A549 (cell line): Measurements from ENCODE around the gene CACNA1S. TPM values are rescaled to one million over a fixed set of nuclear protein-coding genes. Genes with fewer than 3 reads are reported as not detected.

ENCODE experiments used
- ATAC-seq, 2 experiments: fragments of 200-7000 bp in 1 of 2; fragments of >200 bp in 1 of 2; cut with Nextera tagmentation in 1 of 2; cut with Tn5 transposase in 1 of 2; 3 replicates each; pipeline versions ENCODE4 v1.8.0 to v1.9.1; 2018 to 2020; ENCODE audit warnings: mild to moderate bottlenecking in 1 of 2, moderate library complexity in 1 of 2
- CTCF ChIA-PET: fragments of 300-600 bp; sonication (Branson Sonifier 250); formaldehyde crosslinking; extraction: SDS; loops from one replicate; lab custom pipeline; 2021; ENCODE audit warnings: antibody characterized with exemption, inconsistent platforms; lab: Yijun Ruan, JAX
- POLR2A ChIA-PET: fragments of 350-600 bp; formaldehyde crosslinking; extraction: SDS; loops from one replicate; lab custom pipeline; 2021; ENCODE audit warnings: antibody characterized with exemption, inconsistent platforms; lab: Yijun Ruan, JAX
- DNase-seq, 2 experiments: peaks; one replicate each; pipeline versions ENCODE4 v3.0.0 to v3.0.0-alpha.2; 2011 to 2016; ENCODE audit warnings: low read depth in 1 of 2, low spot score in 1 of 2
- FAIRE-seq: peaks from 2 replicates; lab custom pipeline; 2011; peaks lifted over from hg19 to GRCh38; lab: Jason Lieb, UNC
- H3K27ac ChIP-seq, 2 experiments: fragments of >200 bp; sonication (Bioruptor Twin); formaldehyde crosslinking; 3 replicates each; pipeline ENCODE4 v1.5.1; 2016 to 2017
- H3K4me1 ChIP-seq: fragments of >200 bp; sonication (Bioruptor Twin); formaldehyde crosslinking; 3 replicates; pipeline ENCODE4 v1.6.1; 2016
- H3K4me2 ChIP-seq: fragments of >200 bp; sonication (Bioruptor Twin); formaldehyde crosslinking; 3 replicates; pipeline ENCODE4 v1.6.1; 2016
- H3K4me3 ChIP-seq: fragments of >200 bp; sonication (Bioruptor Twin); formaldehyde crosslinking; 3 replicates; pipeline ENCODE4 v1.5.1; 2016
- H3K9me3 ChIP-seq: fragments of >200 bp; sonication (Bioruptor Twin); formaldehyde crosslinking; 3 replicates; pipeline ENCODE4 v1.6.1; 2016
- ATOH8 ChIP-seq: fragments of 250-450 bp; sonication (Bioruptor Pico); IDR thresholded peaks from 2 replicates; pipeline ENCODE4 v1.5.0; 2020; ENCODE audit warnings: low read depth, mild to moderate bottlenecking, moderate library complexity
- CEBPB ChIP-seq, 2 experiments: fragments of >200 bp in 1 of 2; sonication (Bioruptor Twin) in 1 of 2; formaldehyde crosslinking in 1 of 2; IDR thresholded peaks; 2 replicates each; pipeline ENCODE4 v1.6.1; 2012 to 2016
- CHD2 ChIP-seq: fragments of 150-350 bp; IDR thresholded peaks from 2 replicates; pipeline ENCODE4 v1.6.1; 2014; ENCODE audit warnings: low read length; ENCODE audit not compliant: partially characterized antibody
- E2F6 ChIP-seq: IDR thresholded peaks from 2 replicates; pipeline ENCODE4 v1.6.1; 2012; ENCODE audit warnings: low read depth, borderline replicate concordance
- EHF ChIP-seq: fragments of 250-450 bp; sonication (Bioruptor Pico); IDR thresholded peaks from 2 replicates; pipeline ENCODE4 v1.5.0; 2020; ENCODE audit warnings: mild to moderate bottlenecking
- EHMT2 ChIP-seq: fragments of 200-600 bp; sonication (generic); IDR thresholded peaks from 2 replicates; pipeline ENCODE4 v1.6.1; 2016; ENCODE audit warnings: antibody characterized with exemption, low read depth, mild to moderate bottlenecking, moderate library complexity
- EP300 ChIP-seq, 2 experiments: fragments of >200 bp; sonication (Bioruptor Twin); formaldehyde crosslinking; IDR thresholded peaks; 2 replicates in 1 of 2; 3 replicates in 1 of 2; pipeline ENCODE4 v1.6.1; 2016 to 2017
- ESRRA ChIP-seq: fragments of 150-350 bp; IDR thresholded peaks from 2 replicates; pipeline ENCODE4 v1.6.1; 2014; ENCODE audit warnings: mild to moderate bottlenecking, low read length, borderline replicate concordance
- GATA3 ChIP-seq: IDR thresholded peaks from 2 replicates; pipeline ENCODE4 v1.6.1; 2012; ENCODE audit warnings: borderline replicate concordance
- HES2 ChIP-seq: fragments of >200 bp; sonication (Bioruptor Twin); formaldehyde crosslinking; IDR thresholded peaks from 2 replicates; pipeline ENCODE4 v1.6.1; 2016
- HMGXB4 ChIP-seq: fragments of 250-450 bp; sonication (Bioruptor Pico); IDR thresholded peaks from 2 replicates; pipeline ENCODE4 v1.5.0; 2021; ENCODE audit warnings: mild to moderate bottlenecking, moderate library complexity, borderline replicate concordance
- HOXB5 ChIP-seq: fragments of 250-450 bp; sonication (Bioruptor Pico); IDR thresholded peaks from 2 replicates; pipeline ENCODE4 v1.5.0; 2020; ENCODE audit warnings: mild to moderate bottlenecking, moderate library complexity
- JUN ChIP-seq, 2 experiments: fragments of >200 bp; sonication (Bioruptor Twin); formaldehyde crosslinking; IDR thresholded peaks; 2 replicates in 1 of 2; 3 replicates in 1 of 2; pipeline ENCODE4 v1.6.1; 2016 to 2017
- JUNB ChIP-seq: fragments of >200 bp; sonication (Bioruptor Twin); formaldehyde crosslinking; IDR thresholded peaks from 2 replicates; pipeline ENCODE4 v1.6.1; 2016
- KDM5A ChIP-seq: fragments of 200-600 bp; sonication (generic); IDR thresholded peaks from 2 replicates; pipeline ENCODE4 v1.6.1; 2016; ENCODE audit warnings: antibody characterized with exemption, mild to moderate bottlenecking
- MAFK ChIP-seq: fragments of 450-650 bp; IDR thresholded peaks from 2 replicates; pipeline ENCODE4 v1.6.1; 2014; ENCODE audit not compliant: partially characterized antibody
- MAZ ChIP-seq: fragments of 150-350 bp; IDR thresholded peaks from 2 replicates; pipeline ENCODE4 v1.6.1; 2014; ENCODE audit warnings: antibody characterized with exemption, low read depth, low read length, borderline replicate concordance
- PHF8 ChIP-seq: fragments of 200-600 bp; sonication (generic); IDR thresholded peaks from 2 replicates; pipeline ENCODE4 v1.6.1; 2016; ENCODE audit warnings: low read depth, mild to moderate bottlenecking, antibody characterized with exemption, moderate library complexity, borderline replicate concordance
- POLR2A ChIP-seq: IDR thresholded peaks from 2 replicates; pipeline ENCODE4 v1.6.1; 2012; ENCODE audit warnings: mild to moderate bottlenecking, low read length
- RARB ChIP-seq: fragments of 250-450 bp; sonication (Bioruptor Pico); IDR thresholded peaks from 2 replicates; pipeline ENCODE4 v1.8.0; 2021; ENCODE audit warnings: mild to moderate bottlenecking, moderate library complexity
- ZC3H11A ChIP-seq: fragments of 450-650 bp; IDR thresholded peaks from 2 replicates; pipeline ENCODE4 v1.6.1; 2014; ENCODE audit warnings: antibody characterized with exemption, mild to moderate bottlenecking
- WGBS: methylation state at CpG from one replicate; pipeline ENCODE4 v1.1.6; 2017; ENCODE audit errors: missing lambda C conversion rate; 5-methylcytosine and 5-hydroxymethylcytosine counted together
- polyA plus RNA-seq, 4 experiments: library from polyadenylated mRNA; depleted of rRNA in 3 of 4; stranded (reverse); fragments of >200 nt; fragmentation: RNase III in 1 of 4; extraction: RNeasy Plus Mini Kit Qiagen cat#74134 plus additional on column Dnase treatment in 1 of 4; gene quantifications; 2 replicates in 3 of 4; 3 replicates in 1 of 4; pipeline ENCODE4 v1.2.3, GENCODE V29; 2011 to 2017
- TF ChIP-seq, protein P1 (sequence below): IDR thresholded peaks from 2 replicates; pipeline ENCODE4 v1.6.1; 2012

CACNA1S gene
- polyA plus RNA-seq, 2 of the 4 experiments (the other 2 are of a cell fraction): 0.01 TPM; not detected in 1

DNA sequence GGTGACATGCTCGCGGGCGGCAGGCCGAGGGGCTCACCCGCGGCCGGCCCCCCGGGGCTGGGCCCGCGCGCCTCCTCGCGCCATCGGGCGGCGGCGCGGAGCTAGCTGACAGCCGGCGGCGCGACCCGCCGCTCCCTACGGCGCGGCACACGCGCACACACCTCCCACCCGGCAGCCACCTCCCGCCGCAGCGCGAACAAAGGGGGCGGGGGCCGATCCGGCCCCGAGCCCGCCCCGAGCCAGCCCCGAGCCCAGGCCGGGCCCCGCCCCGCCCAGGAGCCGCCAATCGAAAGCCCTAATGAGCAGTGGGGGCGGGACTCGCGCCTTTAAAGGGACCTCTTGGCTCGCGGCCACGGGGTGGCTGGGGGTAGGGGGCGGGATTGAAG, 88.7 kb downstream of the CACNA1S start, which contains the start of gene KIF21B:
TSS of gene KIF21B (minus strand) at position 198 of the 386 bp plus-strand sequence. CDS start 331 bp downstream, outside the sequence.
- ChIA-PET CTCF (interaction anchor here (1.2 to 8.0 kb wide), 3 partner anchors 19 to 465 kb away, joined by 3 to 94 read pairs (median 48); no protein-coding TSS in a partner anchor), POLR2A (no interaction called here)
- TF ChIP-seq EHMT2 (no peak), JUN (IDR thresholded peaks at IDR 0.05) (0 out of 5 replicates have a peak, but pooled peaks of 1 of the 2 experiments have one; percentile 13), CEBPB (IDR thresholded peaks at IDR 0.05) (no peak)
- Histone ChIP-seq H3K4me1 (peaks cover 64% of the 10 kb centered on the region), H3K4me2 (peak within 1 kb of the TSS; percentile 97), H3K9me3 (no peaks in the 10 kb centered on the region), H3K27ac (peak within 1 kb of the TSS; percentile 64 to 96), H3K4me3 (peak within 1 kb of the TSS; percentile 76)
- no peak for FAIRE-seq
- ATAC-seq: peak; percentile 66 to 85
- 0% methylated on average over 5 of the region's 53 CpGs for WGBS
- DNase-seq: peak; percentile 59 to 88

GRCh38 chr1:201022820-201023516, 89.3 kb downstream of the CACNA1S start:
- FAIRE-seq: no peak
- no peak; a peak in 1 of 6 replicates for ATAC-seq
- DNase-seq: no peak
- Histone ChIP-seq H3K4me3 (peak overlapping the region; percentile 76), H3K9me3 (no peaks in the 10 kb centered on the region), H3K4me1 (peaks cover 69% of the 10 kb centered on the region), H3K27ac (peak overlapping the region; percentile 64 to 96), H3K4me2 (peak overlapping the region; percentile 97)
- CTCF ChIA-PET: interaction anchor here (0.9 to 8.0 kb wide), 5 partner anchors 20 to 464 kb away, joined by 3 to 94 read pairs (median 3); no protein-coding TSS in a partner anchor
- POLR2A ChIA-PET: no interaction called here
- TF ChIP-seq HMGXB4 (CRISPR knock-in tag) (no peak), EHF (CRISPR knock-in tag) (no peak), JUNB (no peak)
- TF ChIP-seq, protein P1, sequence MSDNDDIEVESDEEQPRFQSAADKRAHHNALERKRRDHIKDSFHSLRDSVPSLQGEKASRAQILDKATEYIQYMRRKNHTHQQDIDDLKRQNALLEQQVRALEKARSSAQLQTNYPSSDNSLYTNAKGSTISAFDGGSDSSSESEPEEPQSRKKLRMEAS: 0 out of 2 replicates have a peak, but pooled peaks have one; percentile 13
- WGBS: 27% methylated on average over 22 of the region's 56 CpGs

- H3K4me1 ChIP-seq: peaks cover 75% of the 10 kb centered on the region
- H3K9me3 ChIP-seq: no peaks in the 10 kb centered on the region
- peak overlapping the region; percentile 76 for H3K4me3 ChIP-seq
- no peak for FAIRE-seq
- no peak for DNase-seq
- H3K4me2 ChIP-seq: peak overlapping the region; percentile 97
- H3K27ac ChIP-seq: peak overlapping the region; percentile 64 to 96
- TF ChIP-seq CHD2 (no peak), PHF8 (no peak), HES2 (no peak)
- no peak for ATAC-seq
- ChIA-PET CTCF (interaction anchor here (0.9 to 8.0 kb wide), 7 partner anchors 10 to 464 kb away, joined by 3 to 94 read pairs (median 3); no protein-coding TSS in a partner anchor), POLR2A (interaction anchor here (0.5 kb wide), 1 partner anchor 400 kb away, joined by 4 read pairs; no protein-coding TSS in a partner anchor)
- 90% methylated on average over 2 of the region's 2 CpGs for WGBS
Measured at GRCh38 chr1:201022493-201022819, 89.8 kb downstream of the CACNA1S start.

DNA sequence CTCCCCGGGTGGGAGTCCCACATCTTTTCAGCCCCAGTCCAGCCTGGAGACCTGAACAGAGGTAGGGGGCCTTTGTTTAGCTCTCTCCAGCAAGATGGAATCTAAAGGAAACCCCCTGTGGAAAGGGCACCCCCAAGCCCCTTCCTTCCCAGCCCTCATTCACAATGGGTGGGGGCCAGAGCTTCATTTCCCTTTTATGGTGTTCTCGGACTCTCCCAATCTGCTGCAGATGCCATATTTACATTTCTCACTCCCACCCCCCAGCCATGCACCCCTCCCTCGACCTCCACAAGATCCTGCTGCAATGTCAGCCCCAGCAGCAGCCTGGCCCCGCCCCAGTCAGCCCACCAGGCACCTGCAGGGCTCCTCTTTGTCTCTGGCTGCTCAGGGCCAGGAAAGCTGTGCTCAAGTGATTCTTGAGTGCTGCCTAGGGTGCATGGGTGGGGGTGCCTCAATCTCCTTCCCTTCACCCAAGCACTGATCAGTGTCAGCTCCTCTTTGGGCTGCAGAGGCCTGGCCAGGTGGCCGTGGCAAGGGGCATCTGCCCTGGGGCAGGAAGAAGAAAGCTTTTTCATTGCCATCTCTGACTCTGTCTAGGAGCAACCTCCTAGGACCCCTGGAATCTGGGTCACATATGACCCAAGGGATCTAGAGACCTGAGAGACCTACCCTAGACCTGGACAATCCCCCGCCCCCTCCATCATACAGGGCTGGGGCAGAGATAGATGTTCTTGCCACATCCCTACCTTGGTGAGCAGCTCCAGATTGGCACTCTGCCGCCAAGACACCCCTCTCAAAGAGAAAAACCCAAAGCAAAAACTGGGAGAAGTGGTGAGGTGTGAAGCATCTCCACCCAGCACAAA, 90.4 kb downstream of the CACNA1S start:
- FAIRE-seq (no peak), ATAC-seq (no peak), DNase-seq (no peak)
- POLR2A ChIA-PET: interaction anchor here (0.5 kb wide), 2 partner anchors 164 to 400 kb away, joined by 4 read pairs; no protein-coding TSS in a partner anchor
- H3K4me1 ChIP-seq: peaks cover 80% of the 10 kb centered on the region
- peak overlapping the region; percentile 97 for H3K4me2 ChIP-seq
- H3K9me3 ChIP-seq: no peaks in the 10 kb centered on the region
- CTCF ChIA-PET: interaction anchor here (0.9 to 8.0 kb wide), 10 partner anchors 9 to 463 kb away, joined by 3 to 94 read pairs (median 3); no protein-coding TSS in a partner anchor
- TF ChIP-seq ESRRA (no peak), POLR2A (no peak), EP300 (IDR thresholded peaks at IDR 0.05) (no peak), E2F6 (no peak), MAZ (no peak), RARB (CRISPR knock-in tag) (no peak), MAFK (no peak), JUN (IDR thresholded peaks at IDR 0.05) (no peak), GATA3 (no peak), ATOH8 (no peak), HES2 (no peak), HOXB5 (CRISPR knock-in tag) (no peak), KDM5A (no peak), ZC3H11A (no peak)
- peak overlapping the region; percentile 76; the same call in 2 of the 3 replicates for H3K4me3 ChIP-seq
- H3K27ac ChIP-seq: peak overlapping the region; percentile 72 to 96; a peak in 4 of 6 replicates
- WGBS: 91% methylated on average over 5 of the region's 7 CpGs
